Right ventricle myocardium superior (tissue), 1 donor: ENCODE data around the gene ZNF638. TPM values are rescaled to one million over a fixed set of nuclear protein-coding genes. Genes with fewer than 3 reads are reported as not detected.

Experiments used
- ATAC-seq: fragments of 200-7000 bp; cut with Tn5 transposase; one replicate; pipeline ENCODE4 v1.9.1; 2020; ENCODE audit warnings: mild to moderate bottlenecking; ENCODE audit not compliant: poor library complexity
- DNase-seq: peaks from one replicate; pipeline ENCODE4 v3.0.0-alpha.2; 2020
- intact Hi-C: fragments of 100-400 bp; cut with DNase I; formaldehyde crosslinking; loops from one replicate; pipeline ENCODE4 v1.11.2; 2022
- total RNA-seq: library from RNA; stranded (reverse); fragmentation: NEBNext Ultra II Directional; extraction: Animal tissue kit (Norgen Biotek cat#: 25700); gene quantifications from one replicate; pipeline ENCODE4 v1.2.1, GENCODE V29; 2021
- donor health status: DM: no; HTN: yes; CAD: no; lungs with severe emphysema.

Gene ZNF638
- total RNA-seq, 1 donor from 2014 or later: 91.9 TPM

DNA sequence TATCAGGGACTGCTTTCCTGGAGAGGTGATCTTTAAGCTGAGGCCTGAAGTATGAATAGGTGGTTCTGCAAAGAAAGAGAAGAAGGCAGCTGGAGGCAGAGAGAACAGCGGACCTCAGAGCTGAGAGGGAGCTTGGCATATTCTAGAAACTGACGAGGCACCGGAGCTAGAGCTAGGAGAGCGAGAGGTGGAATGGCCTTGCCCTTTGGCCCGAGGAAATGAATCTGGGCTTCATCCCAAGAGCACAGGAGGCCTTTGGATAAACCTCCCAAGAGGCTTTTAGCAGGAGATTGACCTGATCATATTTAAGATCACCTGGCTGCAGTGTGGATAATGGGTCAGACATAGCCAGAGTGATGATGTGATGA is 129.7 kb downstream of the ZNF638 start:
- intact Hi-C loops: no loop called here

DNA sequence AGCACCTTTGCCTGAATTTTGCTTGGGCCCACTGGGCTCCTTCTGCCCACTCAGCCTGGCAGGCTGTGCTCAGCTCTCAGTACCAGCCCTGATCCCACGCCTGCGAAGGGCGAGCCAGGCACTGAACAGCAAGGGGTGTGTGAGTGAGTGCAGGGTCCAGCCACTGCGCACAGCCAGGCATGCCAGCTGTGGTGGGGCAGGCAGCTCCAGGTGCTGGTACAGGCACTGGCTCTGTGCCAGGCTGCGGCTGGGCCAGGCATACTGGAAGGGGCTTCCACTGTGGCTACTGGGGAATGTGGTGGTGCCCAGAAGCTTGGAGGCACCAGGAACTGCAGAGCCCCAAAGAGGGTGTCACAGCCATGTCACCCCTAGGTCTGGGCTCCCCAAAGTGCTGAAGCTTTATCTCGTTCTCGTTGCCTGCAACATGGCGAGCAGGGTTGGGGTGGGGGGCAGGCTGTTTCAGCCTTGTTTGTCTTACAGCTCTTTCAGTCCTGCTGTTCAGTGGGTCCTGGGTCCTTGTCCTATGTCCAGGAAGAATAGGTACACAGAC is 130.5 kb downstream of the ZNF638 start:
- intact Hi-C loops: loop anchor here (2.0 kb wide), 1 partner anchor 43 kb away; no protein-coding TSS in a partner anchor
- DNase-seq (no peak), ATAC-seq (no peak)

More for the DNA sequence above, 129.7 kb downstream of the ZNF638 start:
- no peak for DNase-seq
- no peak for ATAC-seq

DNA sequence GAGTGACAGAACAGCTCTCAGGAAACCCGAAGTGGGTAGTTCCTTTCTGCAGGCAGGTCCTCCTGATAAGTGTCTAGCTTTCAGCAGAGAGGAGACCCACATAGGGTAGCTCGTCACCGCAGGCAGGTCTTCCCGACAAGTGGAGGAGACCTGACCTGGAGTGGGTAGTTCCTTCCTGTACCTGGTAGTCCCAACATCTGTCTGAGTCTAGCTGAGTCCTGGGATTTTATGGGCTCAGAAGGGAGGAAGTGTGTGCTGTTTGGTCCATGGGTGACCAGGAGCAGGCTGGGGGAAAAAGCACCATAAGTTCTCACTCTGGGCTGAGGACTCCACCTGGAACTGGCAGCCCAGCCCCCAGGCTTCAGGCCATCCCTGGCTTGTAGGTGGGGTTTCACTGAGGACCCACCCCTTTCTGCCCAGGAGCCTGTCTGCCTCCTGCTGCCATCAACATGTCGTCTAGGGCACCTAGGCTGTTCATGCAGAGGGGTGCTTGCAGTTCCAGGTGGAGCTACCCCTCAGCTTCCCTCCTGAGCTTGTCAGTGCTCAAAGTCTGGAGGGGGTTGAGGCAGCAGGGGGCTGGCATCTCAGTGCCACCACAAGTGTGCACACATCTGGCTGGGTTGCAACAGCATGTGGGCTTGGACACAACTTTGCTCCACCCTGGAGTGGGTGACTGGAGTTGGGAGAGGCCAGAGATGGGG is 131.2 kb downstream of the ZNF638 start:
- intact Hi-C loops: loop anchor here (2.0 kb wide), 1 partner anchor 42 kb away; no protein-coding TSS in a partner anchor
- ATAC-seq (no peak), DNase-seq (no peak)

GRCh38 chr2:71463342-71463654 is 131.7 kb downstream of the ZNF638 start:
- DNase-seq (no peak), ATAC-seq (no peak)
- intact Hi-C loops: loop anchor here (2.0 kb wide), 1 partner anchor 42 kb away; no protein-coding TSS in a partner anchor

- intact Hi-C loops: no loop called here
- DNase-seq: no peak
- no peak for ATAC-seq
These were observed 132.8 kb downstream of the ZNF638 start for GRCh38 chr2:71464389-71464788.

GRCh38 chr2:71465356-71465755 is 133.8 kb downstream of the ZNF638 start:
- intact Hi-C loops: no loop called here
- DNase-seq: no peak
- no peak for ATAC-seq

DNA sequence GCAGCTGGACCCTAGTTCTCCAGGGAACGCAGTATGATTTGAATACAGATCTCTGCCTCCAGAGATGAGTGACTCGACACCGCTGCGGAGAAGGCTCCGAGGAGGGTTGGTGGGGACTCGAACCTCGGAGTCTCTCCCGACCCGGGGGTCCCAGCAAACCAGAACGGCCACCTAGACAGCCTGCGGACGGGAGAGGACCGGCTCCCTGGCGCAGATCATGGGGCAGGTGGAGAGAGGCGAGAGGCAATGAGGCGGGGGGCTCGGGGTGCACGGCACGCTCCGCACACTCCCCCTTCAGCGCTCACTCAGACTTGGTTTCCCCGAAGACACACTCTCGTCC is 134.3 kb downstream of the ZNF638 start:
- intact Hi-C loops: no loop called here
- ATAC-seq (no peak), DNase-seq (no peak)

DNA sequence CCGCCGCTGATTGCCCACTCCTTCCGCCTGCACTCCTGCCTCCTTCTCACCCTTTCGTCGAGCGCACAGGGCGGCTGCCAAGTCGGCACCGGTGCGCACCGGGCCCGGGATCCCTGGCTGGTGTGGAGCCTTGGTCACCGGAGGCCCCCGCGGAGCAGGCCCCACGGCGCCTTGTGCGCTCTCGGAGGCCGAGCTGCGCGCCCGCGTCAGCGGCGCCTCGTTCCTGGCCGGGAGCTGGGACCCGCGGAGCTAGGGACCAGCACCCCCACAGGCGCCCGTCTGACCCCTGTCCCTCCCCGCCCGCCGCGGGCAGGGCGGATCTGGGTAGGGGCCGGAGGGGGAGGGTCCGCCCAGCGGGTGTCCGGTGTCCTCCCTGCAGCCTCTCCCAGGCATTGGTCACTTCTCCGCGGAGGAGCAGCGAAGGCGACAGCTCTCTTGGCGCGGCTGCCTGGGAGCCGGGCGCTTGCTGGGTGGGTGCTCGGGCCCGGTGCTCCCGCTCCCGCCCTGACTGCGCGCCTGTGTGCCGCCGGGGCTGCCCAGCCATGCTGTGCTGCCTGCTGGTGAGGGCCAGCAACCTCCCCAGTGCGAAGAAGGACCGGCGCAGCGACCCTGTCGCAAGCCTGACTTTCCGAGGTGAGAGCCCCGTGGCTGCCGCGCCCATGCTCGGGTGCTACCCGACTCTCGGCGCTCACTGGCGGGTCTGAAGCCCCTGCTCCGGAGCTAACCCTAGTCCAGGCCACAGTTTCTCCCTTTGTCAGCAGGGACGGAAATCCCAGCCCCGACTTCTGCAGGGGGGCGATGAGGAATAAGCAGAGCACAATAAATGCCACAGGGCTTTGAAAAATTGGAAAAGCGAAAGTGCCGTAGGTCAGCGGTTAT is 135.0 kb downstream of the ZNF638 start:
- intact Hi-C loops: no loop called here
- peak; percentile 62 for ATAC-seq
- peak; percentile 71 for DNase-seq

DNA sequence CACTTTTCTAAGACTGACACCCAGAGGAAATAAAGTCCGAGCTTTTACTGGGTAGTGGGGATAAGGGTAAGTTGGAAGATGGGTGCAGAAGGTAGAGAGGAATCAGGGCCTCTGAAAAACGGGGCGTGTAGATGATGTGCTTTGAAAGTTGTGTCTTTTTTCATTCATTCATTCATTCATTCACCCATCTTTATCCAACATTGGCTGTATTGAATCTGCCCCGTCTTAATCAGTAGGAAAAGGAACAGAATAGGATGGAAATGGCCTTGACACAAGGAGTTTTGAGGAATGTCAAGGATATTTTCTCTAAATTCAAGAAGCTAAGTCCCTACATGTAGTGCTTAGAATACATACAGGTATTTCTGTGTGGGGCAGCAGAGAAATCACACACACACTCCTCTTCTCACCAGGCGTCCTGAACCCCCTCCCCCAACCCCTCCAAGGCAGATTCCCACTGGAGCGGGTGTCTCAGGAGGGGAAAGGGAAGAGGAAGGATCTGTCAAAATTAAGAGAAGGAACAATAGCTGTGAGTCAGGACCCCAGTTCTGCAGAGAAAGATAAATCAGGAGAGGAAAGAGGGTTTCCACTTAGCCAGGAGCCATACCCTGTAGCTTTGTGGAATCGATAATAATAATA is 135.7 kb downstream of the ZNF638 start:
- intact Hi-C loops: no loop called here
- DNase-seq (no peak), ATAC-seq (no peak)

GRCh38 chr2:71468279-71469015 is 136.9 kb downstream of the ZNF638 start:
- DNase-seq (no peak), ATAC-seq (no peak)
- intact Hi-C loops: no loop called here

DNA sequence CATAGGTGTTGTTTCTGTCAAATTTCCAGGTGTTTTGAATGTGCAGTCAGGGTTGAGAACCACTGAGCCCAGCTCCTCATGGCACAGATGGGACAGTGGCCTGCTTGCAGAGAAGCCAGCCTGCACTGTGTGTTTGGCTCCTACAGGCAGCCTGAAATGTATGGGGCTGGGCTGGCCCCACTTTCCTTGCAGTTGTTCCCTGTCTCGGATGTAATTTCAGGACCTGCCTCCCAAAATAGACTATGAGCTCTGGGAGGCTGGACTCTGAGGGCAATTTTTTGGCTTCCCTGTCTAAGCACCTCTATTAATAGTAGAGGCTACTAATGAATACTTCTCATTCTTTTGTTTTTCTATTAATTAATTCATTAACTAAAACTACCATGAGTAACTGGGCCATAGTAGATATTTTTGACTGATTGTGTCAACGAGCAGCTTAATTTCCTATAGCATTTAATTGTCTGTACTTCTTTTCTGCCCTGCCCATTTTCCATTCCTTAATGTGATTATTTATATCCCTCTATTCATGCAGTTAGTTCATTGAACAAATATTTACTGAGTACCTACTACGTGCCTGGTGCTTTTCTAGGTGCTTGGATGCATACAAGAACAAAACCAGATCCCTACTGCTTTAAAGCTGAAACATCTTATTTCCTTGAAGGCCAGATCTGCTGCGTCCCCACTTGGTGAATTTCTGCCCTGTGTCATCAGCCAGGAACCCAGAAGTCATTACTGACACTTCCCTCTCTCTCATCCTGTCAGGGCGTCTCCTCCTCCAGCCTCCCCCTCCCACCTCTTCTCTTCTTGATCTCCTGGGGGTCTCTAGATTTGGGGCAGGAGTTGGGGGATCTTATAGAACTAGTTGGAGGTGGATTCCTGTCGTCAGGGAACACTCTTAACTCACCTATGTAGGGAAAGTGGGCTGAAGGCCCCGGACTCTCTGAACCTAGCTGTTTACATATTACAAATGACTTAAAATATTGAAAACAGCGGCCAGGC is 138.1 kb downstream of the ZNF638 start:
- ATAC-seq (peak; percentile 77), DNase-seq (peak; percentile 54)
- intact Hi-C loops: no loop called here

DNA sequence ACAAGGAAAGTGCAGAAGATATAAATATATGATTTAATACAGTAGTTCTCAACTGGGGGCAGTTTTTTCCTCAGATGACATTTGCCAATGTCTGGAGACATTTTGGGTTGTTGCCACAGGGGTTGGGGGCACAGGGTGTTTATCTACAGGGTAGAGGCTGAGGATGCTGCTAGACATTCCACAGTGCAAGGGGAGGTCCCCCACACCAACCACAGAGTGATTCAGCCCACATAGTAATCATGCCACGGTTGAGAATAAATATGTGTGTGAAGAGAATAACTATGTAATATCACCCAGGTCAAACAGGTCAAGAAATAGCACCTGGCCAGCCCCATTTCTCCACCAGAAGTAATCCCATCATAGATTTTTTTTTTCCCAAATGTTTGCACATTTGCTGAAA is 139.7 kb downstream of the ZNF638 start:
- DNase-seq: no peak
- intact Hi-C loops: no loop called here
- no peak for ATAC-seq

DNA sequence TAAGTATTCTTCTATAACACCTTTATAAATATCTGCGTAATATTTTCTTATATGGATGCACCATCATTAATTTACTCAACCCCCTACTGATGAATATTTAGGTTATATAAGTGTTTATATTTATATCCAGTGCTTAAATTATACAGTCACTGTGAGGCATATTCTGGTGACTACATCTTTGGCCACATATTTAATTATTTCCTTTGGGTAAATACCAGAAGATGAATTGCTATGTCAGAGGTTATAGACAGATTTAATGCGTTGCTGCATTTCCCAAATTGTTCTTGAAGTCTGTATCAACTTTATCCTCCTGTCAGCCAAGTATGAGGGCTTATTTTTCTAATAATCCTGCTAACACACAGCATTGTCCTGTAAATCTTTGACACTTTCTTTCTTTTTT is 140.4 kb downstream of the ZNF638 start:
- DNase-seq (no peak), ATAC-seq (no peak)
- intact Hi-C loops: no loop called here

DNA sequence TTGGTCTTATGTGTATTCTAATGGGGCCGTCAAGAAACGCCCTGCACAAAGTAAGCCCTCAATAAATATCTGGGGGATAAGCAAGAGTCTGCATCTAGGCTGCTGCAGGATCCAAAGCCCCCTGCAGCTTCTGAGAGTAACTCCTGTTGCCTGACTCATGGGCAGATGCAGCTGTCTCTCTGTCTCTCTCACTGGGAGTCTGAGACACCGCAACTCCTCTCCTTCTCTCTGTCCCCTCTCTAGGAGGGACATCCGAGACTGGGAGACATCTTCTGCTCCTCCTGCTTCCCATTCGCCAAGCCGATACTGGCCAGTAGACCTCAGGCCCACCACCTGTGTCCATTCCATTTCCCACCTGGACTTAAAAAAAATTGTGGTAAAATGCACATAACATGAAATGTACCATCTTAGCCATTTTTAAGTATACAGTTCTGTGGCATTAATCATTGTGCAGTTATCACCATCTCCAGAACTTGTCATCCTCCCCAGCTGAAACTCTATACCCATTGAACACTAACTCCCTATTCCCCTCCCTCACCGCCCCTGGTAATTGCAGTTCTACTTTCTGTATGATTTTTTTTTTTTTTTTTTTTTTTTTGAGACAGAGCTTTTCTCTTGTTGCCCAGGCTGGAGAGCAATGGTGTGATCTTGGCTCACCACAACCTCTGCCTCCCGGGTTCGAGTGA is 141.9 kb downstream of the ZNF638 start:
- DNase-seq (no peak), ATAC-seq (no peak)
- intact Hi-C loops: no loop called here

DNA sequence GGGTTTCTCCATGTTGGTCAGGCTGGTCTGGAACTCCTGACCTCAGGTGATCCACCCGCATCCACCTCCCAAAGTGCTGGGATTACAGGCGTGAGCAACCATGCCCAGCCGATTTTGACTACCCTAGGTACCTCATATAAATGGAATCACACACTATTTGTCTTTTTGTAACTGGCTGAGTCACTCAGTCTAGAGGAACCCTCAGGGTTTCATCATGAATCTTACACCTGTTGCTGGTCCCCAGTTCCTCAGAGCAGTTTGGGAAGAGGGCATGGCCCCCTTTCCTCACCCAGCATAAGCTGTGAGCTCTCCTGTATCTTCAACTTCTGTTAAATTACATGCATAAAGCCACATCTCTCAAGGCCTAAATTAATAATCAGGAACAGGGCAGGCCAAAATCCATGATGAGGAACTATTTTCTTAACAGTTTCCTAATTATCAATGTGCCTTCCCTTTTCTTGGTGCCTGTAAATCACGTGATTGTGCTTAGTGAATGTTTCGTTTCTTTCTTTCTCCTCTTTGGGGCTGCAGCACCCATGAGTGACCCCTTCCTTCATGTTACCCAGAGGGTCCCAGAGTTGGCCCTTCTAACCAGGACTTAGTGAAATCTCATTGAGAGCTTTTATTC is 142.6 kb downstream of the ZNF638 start:
- no peak for DNase-seq
- ATAC-seq: peak; percentile 6
- intact Hi-C loops: no loop called here

DNA sequence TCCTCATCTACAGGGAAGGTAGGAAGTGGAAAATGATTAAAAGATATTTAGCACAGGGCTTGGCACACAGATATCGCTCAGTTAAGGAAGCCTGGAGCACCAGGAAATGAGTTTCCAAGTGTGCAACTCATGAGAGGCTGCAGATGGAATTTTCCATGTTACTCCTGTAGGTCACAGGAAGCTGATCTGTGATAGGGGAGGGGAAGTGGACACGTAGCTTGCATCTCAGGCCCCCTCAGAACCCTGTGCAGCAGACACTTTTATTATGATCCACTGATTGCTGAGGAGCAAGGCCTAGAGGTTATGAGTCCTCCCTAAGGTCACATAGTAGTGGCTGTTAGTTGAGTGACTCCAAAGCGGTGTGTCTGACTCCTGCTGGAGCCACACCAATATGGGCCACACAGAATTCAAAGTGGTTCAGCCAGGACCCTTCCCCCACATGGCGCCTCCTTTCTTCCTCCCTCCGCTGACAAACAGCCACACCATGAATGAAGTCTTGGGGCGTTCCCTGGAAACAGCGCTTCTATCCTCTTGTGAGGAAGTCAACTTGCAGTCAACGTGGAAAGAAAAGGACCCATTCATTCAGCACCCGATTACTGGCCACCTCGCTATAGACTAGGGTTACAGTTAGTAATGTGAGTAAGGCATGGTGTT is 143.3 kb downstream of the ZNF638 start:
- no peak for DNase-seq
- intact Hi-C loops: no loop called here
- ATAC-seq: peak; percentile 38
